Cerebellar nuclear complex (tissue), 1 donor: ENCODE data around the gene TEX22.

Experiments used
- DNase-seq, 2 experiments: peaks; one replicate each; lab custom pipeline; 2025; lab: John Stamatoyannopoulos, UW

Gene TEX22

GRCh38 chr14:105420974-105421674 lies 22.8 kb downstream of the TEX22 start:
- DNase-seq, result no peak

DNA sequence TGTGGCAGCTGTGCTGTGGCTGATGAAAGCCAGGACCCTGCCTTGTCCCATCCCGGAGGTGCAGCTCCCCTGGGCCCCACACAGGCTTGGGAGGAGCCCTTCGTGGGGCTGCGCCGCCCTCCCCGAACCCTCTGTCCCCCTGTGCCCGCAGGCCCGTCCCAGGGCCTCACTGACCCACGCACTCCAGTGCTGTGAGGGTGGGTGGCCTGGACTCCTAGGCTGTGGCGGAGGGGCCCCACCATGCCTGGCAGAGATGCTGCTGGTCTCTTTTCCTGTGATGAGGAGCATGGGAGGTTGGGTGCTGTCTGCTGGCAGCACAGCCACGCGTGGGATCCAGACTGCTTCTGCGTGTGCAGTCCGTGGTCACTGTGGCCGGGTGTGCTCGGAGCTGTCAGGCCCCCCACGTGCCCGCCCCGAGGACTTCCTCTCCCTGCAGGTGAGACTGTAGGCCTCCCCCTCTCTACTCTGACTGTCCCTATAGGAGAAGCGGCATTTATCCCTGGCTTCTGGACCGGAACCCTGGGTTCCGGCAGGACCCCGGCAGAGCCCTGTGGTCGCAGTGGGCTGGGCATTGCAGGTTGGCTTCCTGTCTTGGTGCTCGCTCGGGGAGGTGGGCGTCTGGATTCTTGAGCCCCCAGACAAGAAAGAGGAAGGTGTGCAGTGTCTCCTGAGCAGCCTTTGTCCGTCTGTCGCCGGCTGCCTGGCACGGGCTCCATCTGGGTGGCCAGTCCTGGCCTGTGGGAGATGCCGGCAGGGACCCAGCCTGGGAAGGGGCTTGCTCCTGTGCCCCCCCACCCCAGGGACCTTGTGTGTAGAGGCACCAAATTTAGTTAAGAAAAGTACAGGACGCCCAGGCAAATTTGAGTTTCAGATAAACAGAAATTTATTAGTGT lies 23.6 kb downstream of the TEX22 start:
- no peak for DNase-seq

DNA sequence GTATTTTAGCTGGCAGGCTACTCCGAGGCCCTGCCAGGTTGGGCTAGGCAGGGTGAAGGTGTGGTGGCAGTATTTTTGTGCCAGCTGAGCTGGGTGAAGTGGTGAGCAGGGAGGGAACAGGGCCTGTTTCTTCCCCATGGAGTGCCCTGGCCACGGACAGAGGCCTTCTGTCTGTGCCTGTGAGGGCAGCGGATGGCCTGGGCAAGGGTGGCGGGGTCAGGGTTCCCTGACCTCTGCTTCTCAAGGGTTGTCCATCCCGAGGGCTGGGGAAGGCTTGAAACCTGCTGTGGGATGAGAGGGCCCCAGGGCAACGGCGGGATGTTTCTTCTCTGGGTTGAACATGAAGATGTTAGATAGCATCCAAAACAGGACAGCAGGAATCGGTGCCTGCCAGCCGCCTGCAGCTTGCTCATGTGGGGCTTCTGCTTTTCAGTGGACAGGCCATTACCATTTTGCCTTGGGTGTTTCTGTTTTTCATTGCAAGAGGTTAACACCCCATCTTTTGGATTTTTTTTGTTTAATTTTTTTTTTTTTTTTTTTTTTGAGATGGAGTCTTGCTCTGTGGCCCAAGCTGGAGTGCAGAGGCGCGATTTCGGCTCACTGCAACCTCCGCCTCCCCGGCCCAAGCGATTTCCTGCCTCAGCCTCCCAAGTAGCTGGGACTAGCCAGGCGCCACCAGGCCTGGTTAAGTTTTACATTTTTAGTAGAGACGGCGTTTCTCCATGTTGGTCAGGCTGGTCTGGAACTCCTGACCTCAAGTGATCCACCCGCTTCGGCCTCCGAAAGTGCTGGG lies 24.6 kb downstream of the TEX22 start:
- no peak for DNase-seq

GRCh38 chr14:105423488-105424195 lies 25.3 kb downstream of the TEX22 start:
- no peak for DNase-seq

DNA sequence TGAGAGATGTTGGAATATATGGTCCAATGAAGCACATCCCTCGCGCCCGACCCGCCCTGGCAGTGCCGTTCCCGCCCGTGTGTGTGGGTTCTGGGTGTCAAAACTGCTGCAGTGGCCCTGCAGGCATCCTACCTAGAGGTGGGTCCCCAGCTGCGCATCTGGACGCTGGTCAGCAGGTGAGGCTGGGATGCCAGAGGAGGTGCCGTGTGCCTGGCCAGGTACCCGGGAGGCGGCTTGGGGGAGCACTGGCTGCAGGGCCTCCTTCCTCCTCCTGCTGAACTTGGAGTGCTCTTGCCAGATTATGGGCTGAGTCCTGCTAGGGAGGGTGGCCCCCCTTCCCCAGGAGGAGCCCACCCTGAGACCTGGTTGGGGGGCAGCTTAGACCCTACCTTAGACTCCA lies 26.5 kb downstream of the TEX22 start:
- DNase-seq, result no peak

DNA sequence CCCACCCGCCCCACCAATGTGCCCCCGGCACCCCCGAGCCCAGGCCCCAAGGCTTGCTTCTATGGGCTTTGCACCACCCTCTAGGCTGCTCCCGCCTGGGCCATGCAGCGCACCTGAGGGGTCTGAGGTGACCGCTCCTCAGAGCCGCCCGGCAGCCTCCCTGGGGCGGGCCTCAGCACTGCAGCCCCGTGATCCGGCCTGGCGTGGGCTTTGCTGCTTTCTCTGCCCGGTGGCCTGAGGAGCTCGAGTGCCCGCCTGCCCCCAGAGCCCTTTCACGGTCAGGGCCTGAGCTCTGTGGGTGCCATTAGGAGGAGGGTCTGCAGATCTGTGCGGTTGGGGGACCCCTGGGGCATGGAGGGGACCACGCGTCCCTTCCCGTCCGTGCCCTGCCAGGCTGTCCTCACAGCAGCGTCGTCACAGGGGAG lies 27.5 kb downstream of the TEX22 start:
- no peak for DNase-seq

- no peak for DNase-seq
These were observed 28.2 kb downstream of the TEX22 start for GRCh38 chr14:105426416-105427130.

DNA sequence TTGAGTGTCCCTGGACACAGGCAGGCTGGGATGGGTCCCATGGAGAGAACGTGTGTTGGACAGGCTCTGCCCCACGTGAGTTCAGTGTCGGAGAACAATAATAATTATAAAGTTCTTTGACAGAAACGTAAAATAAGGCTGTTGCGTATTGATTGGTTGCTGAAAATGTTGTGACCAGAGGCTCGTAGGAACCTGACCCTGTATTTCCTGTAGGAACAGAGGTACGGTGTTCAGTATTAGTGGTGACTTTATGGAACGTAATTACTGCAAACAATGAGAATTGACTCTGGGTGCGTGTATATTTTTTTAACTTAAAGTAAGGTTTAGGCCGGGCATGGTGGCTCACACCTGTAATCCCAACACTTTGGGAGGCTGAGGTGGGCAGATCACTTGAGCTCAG lies 29.1 kb downstream of the TEX22 start:
- no peak for DNase-seq

DNA sequence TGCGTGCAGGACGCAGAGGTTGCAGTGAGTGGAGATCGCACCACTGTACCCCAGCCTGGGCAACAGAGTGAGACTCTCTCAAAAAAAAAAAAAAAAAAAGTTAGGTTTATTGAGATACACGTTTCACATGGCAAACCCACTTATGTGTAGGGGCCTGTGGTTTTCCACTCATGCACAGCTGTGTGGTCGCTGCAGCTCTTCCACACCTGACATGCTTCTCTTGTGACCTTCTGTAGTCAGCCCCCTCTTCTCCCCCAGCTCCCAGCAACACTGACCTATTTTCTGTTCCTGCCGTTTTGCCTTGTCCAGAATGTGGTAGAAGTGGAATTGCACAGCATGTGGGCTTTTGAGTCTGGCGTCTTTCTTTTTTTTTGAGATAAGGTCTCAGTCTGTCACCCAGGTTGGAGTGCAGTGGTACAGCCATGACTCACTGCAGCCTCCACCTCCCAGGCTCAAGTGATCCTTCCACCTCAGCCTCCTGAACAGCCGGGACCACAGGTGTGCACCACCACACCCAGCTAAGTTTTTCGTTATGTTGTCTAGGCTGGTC lies 29.7 kb downstream of the TEX22 start:
- no peak for DNase-seq

DNA sequence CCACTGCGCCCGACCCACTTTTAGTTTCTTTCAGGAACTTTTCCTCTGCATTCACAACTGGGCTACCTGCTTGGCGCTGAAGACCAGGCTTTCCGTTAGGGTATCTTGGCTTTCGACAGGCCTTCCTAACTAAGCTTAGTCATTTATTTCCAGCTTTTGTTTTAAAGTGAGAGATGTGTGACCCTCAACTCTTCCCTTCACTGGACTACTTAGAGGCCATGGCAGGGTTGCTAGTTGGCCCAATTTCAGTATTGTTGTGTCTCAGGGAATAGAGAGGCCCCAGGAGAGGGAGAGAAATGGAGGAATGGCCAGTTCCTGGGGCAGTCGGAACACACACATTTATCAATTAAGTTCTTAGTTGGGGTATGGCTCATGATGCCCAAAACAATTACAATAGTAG lies 31.7 kb downstream of the TEX22 start:
- DNase-seq, result no peak

GRCh38 chr14:105430565-105430964 lies 32.2 kb downstream of the TEX22 start:
- no peak for DNase-seq

GRCh38 chr14:105431256-105431655 lies 32.9 kb downstream of the TEX22 start:
- no peak for DNase-seq

DNA sequence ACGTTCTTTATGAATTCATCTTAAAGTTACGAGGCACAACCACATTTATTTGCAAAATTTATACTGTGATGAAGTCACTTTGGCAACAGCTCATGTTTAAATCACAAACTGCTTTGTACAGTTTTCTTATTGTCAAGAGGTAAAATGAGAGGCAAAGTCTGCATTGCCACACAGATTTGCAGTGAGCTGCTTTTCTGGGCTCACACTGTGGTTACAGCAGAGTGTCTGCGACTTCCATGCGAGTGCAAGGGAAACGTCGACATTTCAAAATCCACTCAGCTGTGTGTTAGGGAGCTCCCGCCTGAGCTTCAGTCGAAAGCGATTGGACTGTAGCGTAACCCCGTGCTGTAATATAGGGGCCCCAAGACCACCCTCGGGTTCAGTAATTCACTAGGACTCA lies 34.3 kb downstream of the TEX22 start:
- DNase-seq, result no peak

DNA sequence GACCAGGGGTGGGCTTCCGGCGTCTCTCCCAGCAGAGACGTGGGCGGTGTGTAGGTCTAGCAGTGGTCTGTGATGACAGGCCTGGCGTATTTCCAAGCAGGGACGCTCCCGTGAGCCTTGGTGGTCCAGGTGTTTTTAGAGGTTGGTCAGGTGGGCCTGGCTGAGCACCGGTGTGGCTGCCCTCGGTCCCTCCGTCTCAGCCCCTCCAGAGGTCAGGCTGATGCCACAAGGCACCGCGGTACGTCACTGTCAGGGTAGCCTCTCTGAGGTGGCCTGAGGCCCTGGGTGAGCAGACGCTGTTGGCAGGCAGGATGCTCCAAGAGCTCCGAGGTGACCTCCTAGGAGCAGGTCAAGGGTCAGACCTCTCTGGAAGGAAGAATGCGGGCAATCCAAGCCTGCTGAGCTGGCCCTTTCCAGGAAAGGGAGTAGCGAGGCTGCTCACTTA lies 34.8 kb downstream of the TEX22 start:
- DNase-seq, result no peak

DNA sequence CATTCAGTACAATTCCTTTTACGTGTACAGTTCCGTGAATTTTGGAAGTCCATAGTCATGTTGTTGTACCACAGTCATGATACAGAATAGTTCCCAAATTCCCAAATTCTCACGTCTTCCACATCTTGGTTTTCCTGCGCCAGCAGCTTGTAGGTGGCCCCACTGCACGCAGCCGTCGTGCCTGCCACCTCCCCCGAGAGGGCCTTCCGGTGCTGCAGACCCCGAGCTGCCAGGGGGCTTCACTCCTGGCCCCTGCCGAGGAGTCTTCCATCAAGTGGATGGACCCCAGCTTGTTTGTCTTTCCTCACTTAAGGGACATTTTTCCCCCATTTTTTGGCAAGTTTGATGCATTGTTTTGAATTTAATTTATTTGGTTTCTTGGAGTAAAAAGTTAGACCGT lies 38.1 kb downstream of the TEX22 start:
- no peak for DNase-seq

GRCh38 chr14:105436891-105437722 lies 38.8 kb downstream of the TEX22 start:
- no peak for DNase-seq

- no peak for DNase-seq
These were observed 39.6 kb downstream of the TEX22 start for GRCh38 chr14:105437723-105438500.

- no peak for DNase-seq
These were observed 40.8 kb downstream of the TEX22 start for GRCh38 chr14:105439179-105439578.
